PC-3 (cell line): Measurements from ENCODE around the gene PRKN. TPM values are rescaled to one million over a fixed set of nuclear protein-coding genes. Genes with fewer than 3 reads are reported as not detected.
A peak's percentile ranks its signal among the peaks of the same experiment; 100 is the strongest.

Experiments
- ATAC-seq: fragments of 200-7000 bp; cut with Tn5 transposase; 2 replicates; pipeline ENCODE4 v1.9.1; 2020; ENCODE audit warnings: mild to moderate bottlenecking, moderate library complexity
- BruUV-seq: library from RNA; stranded (reverse); fragments of 400-500 nt; replicated peaks from 2 replicates; lab custom pipeline; 2021; lab: Mats Ljungman, UMichigan
- CTCF ChIA-PET: fragments of 300-600 bp; sonication (Branson Sonifier 250); formaldehyde crosslinking; loops from one replicate; lab custom pipeline; 2022; ENCODE audit warnings: antibody characterized with exemption; lab: Charles Lee
- POLR2A ChIA-PET: fragments of 300-600 bp; sonication (Branson Sonifier 250); formaldehyde crosslinking; loops from one replicate; lab custom pipeline; 2022; ENCODE audit warnings: antibody characterized with exemption; ENCODE audit not compliant: unreplicated experiment; lab: Charles Lee
- DNase-seq: peaks from one replicate; pipeline ENCODE4 v3.0.0-alpha.2; 2015
- H2AFZ ChIP-seq: fragments of 300-600 bp; sonication (generic); 2 replicates; pipeline ENCODE4 v1.6.0; 2016; ENCODE audit warnings: antibody characterized with exemption, low read length
- H3F3A ChIP-seq: fragments of 300-600 bp; sonication (generic); one replicate; pipeline ENCODE4 v1.6.0; 2017; ENCODE audit warnings: antibody characterized with exemption, low read length, control low read depth, mild to moderate bottlenecking; ENCODE audit not compliant: unreplicated experiment
- H3K27ac ChIP-seq: fragments of 300-600 bp; sonication (generic); 2 replicates; pipeline ENCODE4 v1.5.1; 2016; ENCODE audit warnings: mild to moderate bottlenecking, low read length
- H3K27me3 ChIP-seq: fragments of 300-600 bp; sonication (generic); 2 replicates; pipeline ENCODE4 v1.6.1; 2016; ENCODE audit warnings: low read length, mixed read lengths
- H3K36me3 ChIP-seq: fragments of 300-600 bp; sonication (generic); 2 replicates; pipeline ENCODE4 v1.6.1; 2016; ENCODE audit warnings: low read depth, mixed run types, low read length, mixed read lengths
- H3K4me1 ChIP-seq: fragments of 300-600 bp; sonication (generic); 2 replicates; pipeline ENCODE4 v1.5.1; 2016; ENCODE audit warnings: low read length; ENCODE audit not compliant: insufficient read depth
- H3K4me2 ChIP-seq: fragments of 300-600 bp; sonication (generic); 2 replicates; pipeline ENCODE4 v1.6.0; 2016; ENCODE audit warnings: low read length
- H3K4me3 ChIP-seq: fragments of 300-600 bp; sonication (generic); 2 replicates; pipeline ENCODE4 v1.5.1; 2016; ENCODE audit warnings: mild to moderate bottlenecking, low read length, mixed read lengths
- H3K79me2 ChIP-seq: fragments of 300-600 bp; sonication (generic); 2 replicates; pipeline ENCODE4 v1.6.1; 2017; ENCODE audit warnings: low read length, mixed read lengths
- H3K9ac ChIP-seq: fragments of 300-600 bp; sonication (generic); 2 replicates; pipeline ENCODE4 v1.6.0; 2016; ENCODE audit warnings: mild to moderate bottlenecking, low read length
- H3K9me2 ChIP-seq: fragments of 300-600 bp; sonication (generic); replicated peaks from 2 replicates; pipeline ENCODE4 v1.6.1; 2016; ENCODE audit warnings: mixed run types, low read length, mixed read lengths
- H3K9me3 ChIP-seq: fragments of 300-600 bp; sonication (generic); 2 replicates; pipeline ENCODE4 v1.6.1; 2016; ENCODE audit warnings: low read length, mixed read lengths
- H4K20me1 ChIP-seq: fragments of 300-600 bp; sonication (generic); 2 replicates; pipeline ENCODE4 v1.6.1; 2016; ENCODE audit warnings: low read length, mixed read lengths
- CTCF ChIP-seq: fragments of 300-600 bp; sonication (generic); conservative IDR thresholded peaks from 2 replicates; pipeline ENCODE4 v1.5.1; 2017; ENCODE audit warnings: antibody characterized with exemption, low read depth, mild to moderate bottlenecking, low read length
- EZH2 ChIP-seq: fragments of 300-600 bp; sonication (generic); IDR thresholded peaks from one replicate; pipeline ENCODE4 v1.6.1; 2017; ENCODE audit warnings: antibody characterized with exemption, mild to moderate bottlenecking, low read length; ENCODE audit not compliant: unreplicated experiment
- EZH2phosphoT487 ChIP-seq: fragments of 300-600 bp; sonication (generic); IDR thresholded peaks from 2 replicates; pipeline ENCODE4 v1.6.1; 2018; ENCODE audit warnings: mild to moderate bottlenecking, antibody characterized with exemption, low read length, borderline replicate concordance
- intact Hi-C: fragments of 100-400 bp; cut with micrococcal nuclease; formaldehyde crosslinking; loops from 2 replicates; pipeline ENCODE4 v1.9.0; 2023
- total RNA-seq: library from RNA; depleted of rRNA; stranded (reverse); fragments of >200 nt; gene quantifications from 2 replicates; pipeline ENCODE4 v1.2.3, GENCODE V29; 2014

PRKN gene
- total RNA-seq, 1 experiment from 2014 or later = not detected

GRCh38 chr6:161361529-161361928, 1366.0 kb downstream of the PRKN start:
- Histone ChIP-seq H3K27ac (no peak overlapping the region), H3K36me3 (no peaks in the 10 kb centered on the region), H3K9me3 (no peaks in the 10 kb centered on the region), H3K79me2 (no peaks in the 10 kb centered on the region), H3K9me2 (no peaks in the 10 kb centered on the region), H3F3A (no peaks in the 10 kb centered on the region), H3K9ac (no peak overlapping the region), H3K4me1 (no peaks in the 10 kb centered on the region), H4K20me1 (no peaks in the 10 kb centered on the region), H3K4me3 (no peak overlapping the region), H3K4me2 (no peak overlapping the region), H2AFZ (no peak overlapping the region), H3K27me3 (no peaks in the 10 kb centered on the region)
- intact Hi-C loops = no loop called here
- ChIA-PET CTCF (no interaction called here), POLR2A (no interaction called here)
- no TSS peak for BruUV-seq
- no peak for ATAC-seq
- no peak for DNase-seq
- TF ChIP-seq EZH2phosphoT487 = no peak
- TF ChIP-seq EZH2 = no peak
- no peak for TF ChIP-seq CTCF

GRCh38 chr6:161360520-161360919, 1367.0 kb downstream of the PRKN start:
- Histone ChIP-seq H3K36me3 (no peaks in the 10 kb centered on the region), H3K9me2 (no peaks in the 10 kb centered on the region), H3K27ac (no peak overlapping the region), H3K27me3 (no peaks in the 10 kb centered on the region), H3K9me3 (no peaks in the 10 kb centered on the region), H4K20me1 (no peaks in the 10 kb centered on the region), H3K9ac (no peak overlapping the region), H3K79me2 (no peaks in the 10 kb centered on the region), H3K4me3 (no peak overlapping the region), H3K4me2 (no peak overlapping the region), H3F3A (no peaks in the 10 kb centered on the region), H2AFZ (no peak overlapping the region), H3K4me1 (no peaks in the 10 kb centered on the region)
- intact Hi-C loops = no loop called here
- no peak for TF ChIP-seq EZH2phosphoT487
- TF ChIP-seq EZH2 = no peak
- TF ChIP-seq CTCF = no peak
- DNase-seq (no peak), ATAC-seq (no peak)
- no TSS peak for BruUV-seq
- POLR2A ChIA-PET = no interaction called here
- CTCF ChIA-PET = no interaction called here

- POLR2A ChIA-PET = no interaction called here
- no peak overlapping the region for H3K4me3 ChIP-seq
- intact Hi-C loops = no loop called here
Measured at GRCh38 chr6:161359618-161359945, 1368.0 kb downstream of the PRKN start.

More at GRCh38 chr6:161359618-161359945, 1368.0 kb downstream of the PRKN start:
- CTCF ChIA-PET = no interaction called here
- no peaks in the 10 kb centered on the region for H3F3A ChIP-seq
- no TSS peak for BruUV-seq
- peak overlapping the region; percentile 16; the same call in 1 of the 2 replicates for H3K4me2 ChIP-seq
- no peak overlapping the region for H3K27ac ChIP-seq
- no peaks in the 10 kb centered on the region for H4K20me1 ChIP-seq
- H3K4me1 ChIP-seq = no peaks in the 10 kb centered on the region
- H3K9ac ChIP-seq = no peak overlapping the region
- H3K79me2 ChIP-seq = no peaks in the 10 kb centered on the region
- no peaks in the 10 kb centered on the region for H3K27me3 ChIP-seq
- H3K36me3 ChIP-seq = no peaks in the 10 kb centered on the region
- ATAC-seq (no peak), DNase-seq (no peak)
- H3K9me3 ChIP-seq = no peaks in the 10 kb centered on the region
- no peaks in the 10 kb centered on the region for H3K9me2 ChIP-seq
- no peak for TF ChIP-seq CTCF
- TF ChIP-seq EZH2 = no peak
- TF ChIP-seq EZH2phosphoT487 = no peak
- H2AFZ ChIP-seq = no peak overlapping the region
